Left ventricle myocardium inferior (tissue), 1 donor: ENCODE results near the gene KAZN. TPM values are rescaled to one million over a fixed set of nuclear protein-coding genes. Genes with fewer than 3 reads are reported as not detected.

Experiments
- DNase-seq: peaks from one replicate; pipeline ENCODE4 v3.0.0-alpha.2; 2020
- H3K27ac ChIP-seq: fragments of 200-600 bp; replicated peaks from 2 replicates; pipeline ENCODE4 v1.8.0; 2021
- H3K27me3 ChIP-seq: fragments of 200-600 bp; 2 replicates; pipeline ENCODE4 v1.8.0; 2021; ENCODE audit warnings: low read depth
- H3K36me3 ChIP-seq: fragments of 200-600 bp; 2 replicates; pipeline ENCODE4 v1.8.0; 2021
- H3K4me1 ChIP-seq: fragments of 200-600 bp; 2 replicates; pipeline ENCODE4 v1.8.0; 2021
- H3K4me3 ChIP-seq: fragments of 200-600 bp; 2 replicates; pipeline ENCODE4 v1.8.0; 2021; ENCODE audit warnings: mild to moderate bottlenecking, moderate library complexity
- H3K9me3 ChIP-seq: fragments of 200-600 bp; replicated peaks from 2 replicates; pipeline ENCODE4 v1.8.0; 2021
- CTCF ChIP-seq: fragments of 200-600 bp; IDR thresholded peaks from 2 replicates; pipeline ENCODE4 v1.8.0; 2021; ENCODE audit warnings: antibody characterized with exemption, mild to moderate bottlenecking, borderline replicate concordance
- intact Hi-C: fragments of 100-400 bp; cut with micrococcal nuclease; formaldehyde crosslinking; loops from one replicate; pipeline ENCODE4 v1.11.0; 2022
- total RNA-seq: library from RNA; stranded (reverse); fragmentation: NEBNext Ultra II Directional; extraction: Animal tissue kit (Norgen Biotek cat#: 25700); gene quantifications from one replicate; pipeline ENCODE4 v1.2.1, GENCODE V29; 2021
- donor health status: DM: no; HTN: yes; CAD: no; lungs with severe emphysema.

Gene KAZN
- total RNA-seq, 1 donor from 2014 or later, result 2.2 TPM

GRCh38 chr1:15080328-15081007 lies 482.0 kb downstream of the KAZN start:
- no peak for DNase-seq
- H3K27ac ChIP-seq, result no peak overlapping the region
- no peaks in the 10 kb centered on the region for H3K9me3 ChIP-seq
- no peaks in the 10 kb centered on the region for H3K27me3 ChIP-seq
- peaks cover 8% of the 10 kb centered on the region for H3K4me1 ChIP-seq
- no peak overlapping the region for H3K4me3 ChIP-seq
- no peaks in the 10 kb centered on the region for H3K36me3 ChIP-seq
- TF ChIP-seq CTCF, result no peak
- intact Hi-C loops, result no loop called here

GRCh38 chr1:15081102-15081501 lies 482.6 kb downstream of the KAZN start:
- Histone ChIP-seq H3K27me3 (no peaks in the 10 kb centered on the region), H3K27ac (no peak overlapping the region), H3K36me3 (no peaks in the 10 kb centered on the region), H3K4me1 (peaks cover 3% of the 10 kb centered on the region), H3K9me3 (no peaks in the 10 kb centered on the region), H3K4me3 (no peak overlapping the region)
- no peak for TF ChIP-seq CTCF
- intact Hi-C loops, result no loop called here
- no peak for DNase-seq

- H3K4me1 ChIP-seq, result no peaks in the 10 kb centered on the region
- TF ChIP-seq CTCF, result no peak
- H3K9me3 ChIP-seq, result no peaks in the 10 kb centered on the region
- H3K4me3 ChIP-seq, result no peak overlapping the region
- no peak for DNase-seq
- no peak overlapping the region for H3K27ac ChIP-seq
- H3K36me3 ChIP-seq, result no peaks in the 10 kb centered on the region
- intact Hi-C loops, result no loop called here
- H3K27me3 ChIP-seq, result no peaks in the 10 kb centered on the region
Observed at GRCh38 chr1:15083578-15083977, 485.1 kb downstream of the KAZN start.

GRCh38 chr1:15088281-15088971 lies 489.9 kb downstream of the KAZN start:
- H3K27me3 ChIP-seq, result no peaks in the 10 kb centered on the region
- H3K27ac ChIP-seq, result no peak overlapping the region
- no peaks in the 10 kb centered on the region for H3K36me3 ChIP-seq
- H3K9me3 ChIP-seq, result no peaks in the 10 kb centered on the region
- H3K4me3 ChIP-seq, result no peak overlapping the region
- intact Hi-C loops, result no loop called here
- no peak for DNase-seq
- peaks cover 5% of the 10 kb centered on the region for H3K4me1 ChIP-seq
- TF ChIP-seq CTCF, result no peak

GRCh38 chr1:15089258-15089992 lies 490.9 kb downstream of the KAZN start:
- Histone ChIP-seq H3K4me1 (peaks cover 5% of the 10 kb centered on the region), H3K36me3 (no peaks in the 10 kb centered on the region), H3K27me3 (no peaks in the 10 kb centered on the region), H3K4me3 (no peak overlapping the region), H3K27ac (no peak overlapping the region), H3K9me3 (no peaks in the 10 kb centered on the region)
- intact Hi-C loops, result no loop called here
- DNase-seq, result no peak
- TF ChIP-seq CTCF, result no peak
